ENCODE measurements around the gene TSPAN9. TPM values are rescaled to one million over a fixed set of nuclear protein-coding genes. Genes with fewer than 3 reads are reported as not detected.

Gene TSPAN9
- total RNA-seq, 1 experiment from 2014 or later = 13.2 TPM

GRCh38 chr12:3044141-3044630 lies 33.0 kb upstream of the TSPAN9 start:
- Histone ChIP-seq H3K4me1 (ENCODE audit: control insufficient read depth in 1 of 2, insufficient read depth in 2 of 2, low read length in 2 of 2) (peaks cover 0 to 8% of the 10 kb centered on the region in 2 experiments; a peak in 2 of 4 replicates), H3K27me3 (ENCODE audit: insufficient read depth, low read length) (no peaks in the 10 kb centered on the region), H3K9me2 (ENCODE audit: insufficient read depth) (no peaks in the 10 kb centered on the region), H3K9me3 (ENCODE audit: control insufficient read depth in 1 of 2, insufficient read depth in 1 of 2, low read depth in 1 of 2, low read length in 2 of 2) (no peaks in the 10 kb centered on the region), H2AFZ (ENCODE audit: low read depth, low read length, poor library complexity, severe bottlenecking) (no peak overlapping the region), H3K4me2 (ENCODE audit: low read length) (no peak overlapping the region), H4K20me1 (ENCODE audit: insufficient read depth) (no peaks in the 10 kb centered on the region), H3K36me3 (ENCODE audit: control insufficient read depth in 1 of 2, insufficient read depth in 2 of 2, low read length in 2 of 2) (peaks cover 1 to 10% of the 10 kb centered on the region in 2 experiments; a peak in 2 of 4 replicates), H3K27ac (ENCODE audit: low read depth, low read length) (no peak overlapping the region), H3K9ac (ENCODE audit: low read length) (no peak overlapping the region), H3K79me2 (ENCODE audit: insufficient read depth, low read length) (no peaks in the 10 kb centered on the region), H3K4me3 (replicated peaks in 1 of 2; ENCODE audit: low read depth in 1 of 2, low read length in 2 of 2) (no peak overlapping the region)
- intact Hi-C loops (cut with micrococcal nuclease) = loop anchor here (5.0 kb wide), 1 partner anchor 302 kb away; no protein-coding TSS in a partner anchor
- CTCF ChIA-PET = no interaction called here
- TF ChIP-seq MAX (IDR thresholded peaks at IDR 0.05) (no peak), SRF (IDR thresholded peaks at IDR 0.05; ENCODE audit: low read depth) (no peak), YY1 (IDR thresholded peaks at IDR 0.05; ENCODE audit: extremely low read depth, insufficient replicate concordance, low read depth, low read length) (no peak), EZH2phosphoT487 (IDR thresholded peaks at IDR 0.05; ENCODE audit: borderline replicate concordance) (no peak), CBX3 (IDR thresholded peaks at IDR 0.05; ENCODE audit: low read depth) (no peak), REST (IDR thresholded peaks at IDR 0.05; ENCODE audit: low read depth) (no peak), ATF3 (IDR thresholded peaks at IDR 0.05) (no peak), ZFX (IDR thresholded peaks at IDR 0.05) (no peak), POLR2AphosphoS5 (IDR thresholded peaks at IDR 0.05; ENCODE audit: low read depth, low read length) (no peak)
- DNase-seq (ENCODE audit: low read depth, low spot score) = no peak
- POLR2A ChIA-PET = no interaction called here
- ATAC-seq = no peak
- BruUV-seq (replicated peaks) = no TSS peak
- RAD21 ChIA-PET (ENCODE audit: low non-redundant PET in 1 of 2, low total read pairs in 2 of 2, uncharacterized antibody in 2 of 2, unreplicated experiment in 2 of 2) = no interaction called here

All from HCT116 (cell line).